Nephron progenitor cell (in vitro differentiated cells): ENCODE measurements around the gene MCM6.

Experiments
- DNase-seq: peaks from one replicate; pipeline ENCODE4 v3.0.0; 2021
- H3K27ac Mint-ChIP-seq: 2 replicates; pipeline ENCODE4 v1.8.0; 2021; ENCODE audit warnings: mild to moderate bottlenecking, moderate library complexity, mixed read lengths
- H3K27me3 Mint-ChIP-seq: 2 replicates; pipeline ENCODE4 v1.8.0; 2021; ENCODE audit warnings: mild to moderate bottlenecking, low read depth, mixed read lengths; ENCODE audit not compliant: poor library complexity
- H3K36me3 Mint-ChIP-seq: 2 replicates; pipeline ENCODE4 v1.8.0; 2021; ENCODE audit warnings: low read depth, mixed read lengths
- H3K4me1 Mint-ChIP-seq: 2 replicates; pipeline ENCODE4 v1.8.0; 2021; ENCODE audit warnings: mixed read lengths
- H3K4me3 Mint-ChIP-seq: 2 replicates; pipeline ENCODE4 v1.8.0; 2021; ENCODE audit warnings: mild to moderate bottlenecking, moderate library complexity, mixed read lengths
- H3K9me3 Mint-ChIP-seq: 2 replicates; pipeline ENCODE4 v1.8.0; 2021; ENCODE audit warnings: mild to moderate bottlenecking, moderate library complexity, mixed read lengths
- TF ChIP-seq, protein P1 (sequence below): fragments of 200-600 bp; sonication (generic); IDR thresholded peaks from 2 replicates; pipeline ENCODE4 v1.5.0; 2021; ENCODE audit warnings: antibody characterized with exemption

MCM6 gene

DNA sequence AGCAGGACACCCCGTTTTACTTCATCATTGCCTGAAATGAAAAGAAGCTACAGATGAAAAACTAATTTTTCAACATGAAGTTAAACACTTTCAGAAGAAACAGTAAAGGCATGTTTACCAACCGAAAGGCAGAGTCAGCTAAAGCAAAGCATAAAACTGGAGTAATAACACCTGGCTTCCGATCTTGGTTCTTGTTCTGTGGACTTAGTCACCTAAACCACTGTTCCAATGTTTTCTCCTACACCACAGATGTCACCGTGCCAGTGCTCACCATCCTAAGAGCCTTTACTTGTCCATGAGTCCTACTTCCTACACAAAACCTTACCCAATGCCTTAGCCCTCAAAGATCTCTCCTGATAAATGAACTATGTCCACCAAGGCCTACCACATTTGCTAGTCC, 13.5 kb downstream of the MCM6 start:
- no peak for DNase-seq
- no peaks in the 10 kb centered on the region for H3K4me1 Mint-ChIP-seq
- peaks cover 2% of the 10 kb centered on the region for H3K27me3 Mint-ChIP-seq
- no peaks in the 10 kb centered on the region for H3K9me3 Mint-ChIP-seq
- no peak overlapping the region for H3K4me3 Mint-ChIP-seq
- TF ChIP-seq, protein P1, sequence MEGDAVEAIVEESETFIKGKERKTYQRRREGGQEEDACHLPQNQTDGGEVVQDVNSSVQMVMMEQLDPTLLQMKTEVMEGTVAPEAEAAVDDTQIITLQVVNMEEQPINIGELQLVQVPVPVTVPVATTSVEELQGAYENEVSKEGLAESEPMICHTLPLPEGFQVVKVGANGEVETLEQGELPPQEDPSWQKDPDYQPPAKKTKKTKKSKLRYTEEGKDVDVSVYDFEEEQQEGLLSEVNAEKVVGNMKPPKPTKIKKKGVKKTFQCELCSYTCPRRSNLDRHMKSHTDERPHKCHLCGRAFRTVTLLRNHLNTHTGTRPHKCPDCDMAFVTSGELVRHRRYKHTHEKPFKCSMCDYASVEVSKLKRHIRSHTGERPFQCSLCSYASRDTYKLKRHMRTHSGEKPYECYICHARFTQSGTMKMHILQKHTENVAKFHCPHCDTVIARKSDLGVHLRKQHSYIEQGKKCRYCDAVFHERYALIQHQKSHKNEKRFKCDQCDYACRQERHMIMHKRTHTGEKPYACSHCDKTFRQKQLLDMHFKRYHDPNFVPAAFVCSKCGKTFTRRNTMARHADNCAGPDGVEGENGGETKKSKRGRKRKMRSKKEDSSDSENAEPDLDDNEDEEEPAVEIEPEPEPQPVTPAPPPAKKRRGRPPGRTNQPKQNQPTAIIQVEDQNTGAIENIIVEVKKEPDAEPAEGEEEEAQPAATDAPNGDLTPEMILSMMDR: no peak
- no peak overlapping the region for H3K27ac Mint-ChIP-seq
- H3K36me3 Mint-ChIP-seq: peaks cover 81% of the 10 kb centered on the region

DNA sequence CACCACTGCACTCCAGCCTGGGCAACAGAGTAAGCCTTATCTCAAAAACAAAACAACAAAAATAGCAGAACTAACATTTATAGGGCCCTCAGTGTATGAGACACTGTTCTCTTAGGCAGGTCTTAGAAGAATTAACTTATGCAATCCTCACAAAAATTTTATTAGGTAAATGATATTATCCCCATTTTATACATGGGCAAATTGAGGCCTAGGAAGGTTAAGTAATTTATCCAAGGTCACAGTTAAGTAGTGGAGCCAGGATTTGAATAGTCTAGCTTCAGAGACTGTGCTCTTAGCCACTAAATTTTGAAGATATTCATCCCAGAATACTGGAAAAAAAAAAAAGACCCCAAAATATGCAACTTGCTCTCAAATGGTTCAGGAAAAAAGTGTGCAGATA, 22.8 kb downstream of the MCM6 start:
- no peaks in the 10 kb centered on the region for H3K9me3 Mint-ChIP-seq
- H3K4me3 Mint-ChIP-seq: no peak overlapping the region
- peaks cover 5% of the 10 kb centered on the region for H3K4me1 Mint-ChIP-seq
- DNase-seq: no peak
- no peaks in the 10 kb centered on the region for H3K27me3 Mint-ChIP-seq
- TF ChIP-seq, protein P1: no peak
- no peak overlapping the region for H3K27ac Mint-ChIP-seq
- peaks cover 66% of the 10 kb centered on the region for H3K36me3 Mint-ChIP-seq

DNA sequence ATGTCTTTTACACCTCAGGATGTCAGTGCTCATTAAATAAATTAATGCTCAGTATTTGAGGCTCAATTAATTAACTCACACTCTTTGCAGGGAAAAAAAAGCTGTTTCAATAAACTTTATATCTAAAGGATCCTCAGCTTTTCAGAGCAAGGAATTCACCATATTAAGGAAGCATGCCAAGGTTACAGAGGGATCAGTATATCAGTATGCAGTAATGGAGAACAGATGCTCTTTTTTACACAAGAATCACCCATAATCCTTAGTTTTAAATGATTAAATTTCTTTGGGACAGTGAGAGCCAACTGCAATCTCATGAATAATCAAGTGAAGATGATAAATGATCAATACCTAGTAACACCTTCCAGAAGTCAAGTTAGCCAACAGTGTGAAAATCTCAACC, 24.4 kb downstream of the MCM6 start:
- Mint-ChIP-seq H3K27ac (peak overlapping the region; percentile 42), H3K9me3 (no peaks in the 10 kb centered on the region), H3K27me3 (no peaks in the 10 kb centered on the region), H3K4me1 (peaks cover 5% of the 10 kb centered on the region), H3K36me3 (peaks cover 64% of the 10 kb centered on the region), H3K4me3 (no peak overlapping the region)
- DNase-seq: no peak
- TF ChIP-seq, protein P1: no peak

DNA sequence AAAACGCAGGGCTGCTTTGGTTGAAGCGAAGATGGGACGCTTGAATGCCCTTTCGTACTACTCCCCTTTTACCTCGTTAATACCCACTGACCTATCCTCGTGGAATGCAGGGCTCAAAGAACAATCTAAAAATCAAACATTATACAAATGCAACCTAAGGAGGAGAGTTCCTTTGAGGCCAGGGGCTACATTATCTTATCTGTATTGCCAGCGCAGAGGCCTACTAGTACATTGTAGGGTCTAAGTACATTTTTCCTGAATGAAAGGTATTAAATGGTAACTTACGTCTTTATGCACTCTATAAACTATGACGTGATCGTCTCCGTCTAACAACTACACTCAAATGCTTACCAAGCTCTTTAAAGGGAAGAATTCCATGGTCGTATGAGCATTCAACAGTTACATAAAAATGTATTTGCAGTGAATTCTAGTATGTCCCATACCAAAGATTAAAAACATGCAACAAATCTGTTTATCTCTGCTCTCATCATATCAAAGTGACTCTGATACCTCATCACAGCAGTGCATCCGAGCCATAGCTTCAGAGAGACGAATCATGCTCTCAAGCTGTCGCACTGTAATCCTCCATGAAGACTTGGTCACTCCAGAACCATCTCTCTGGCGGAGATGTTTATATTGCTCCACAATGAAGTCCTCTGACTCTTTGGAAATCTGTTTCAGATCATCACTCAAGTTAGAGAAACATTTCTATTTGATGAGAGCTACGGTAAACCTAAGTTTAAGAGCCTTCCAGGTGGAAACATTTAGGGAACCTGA, 25.2 kb downstream of the MCM6 start:
- H3K27ac Mint-ChIP-seq: peak overlapping the region; percentile 88
- peaks cover 5% of the 10 kb centered on the region for H3K4me1 Mint-ChIP-seq
- H3K27me3 Mint-ChIP-seq: no peaks in the 10 kb centered on the region
- no peak overlapping the region for H3K4me3 Mint-ChIP-seq
- no peak for DNase-seq
- H3K36me3 Mint-ChIP-seq: peaks cover 65% of the 10 kb centered on the region
- TF ChIP-seq, protein P1: no peak
- no peaks in the 10 kb centered on the region for H3K9me3 Mint-ChIP-seq

DNA sequence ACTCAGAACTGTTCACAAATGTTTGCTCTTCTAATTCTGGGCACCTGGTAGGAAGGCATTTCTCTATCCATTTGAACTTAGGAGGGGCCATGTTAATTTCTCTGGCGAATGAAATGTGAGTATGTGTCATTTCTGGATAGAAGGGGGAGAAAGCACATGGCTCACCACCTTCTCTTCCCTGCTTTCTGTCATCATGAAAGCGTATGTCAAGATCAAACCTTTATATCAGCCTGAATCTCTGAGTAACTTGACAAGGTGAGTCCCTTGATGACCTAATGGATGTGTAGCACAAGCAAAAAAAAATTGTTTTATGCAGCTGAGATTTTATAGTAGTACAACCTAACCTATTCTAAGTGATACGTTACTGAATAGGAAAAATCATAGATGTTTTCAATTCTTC, 27.2 kb downstream of the MCM6 start:
- H3K4me1 Mint-ChIP-seq: peaks cover 5% of the 10 kb centered on the region
- DNase-seq: no peak
- TF ChIP-seq, protein P1: no peak
- no peaks in the 10 kb centered on the region for H3K27me3 Mint-ChIP-seq
- H3K4me3 Mint-ChIP-seq: no peak overlapping the region
- H3K27ac Mint-ChIP-seq: no peak overlapping the region
- H3K36me3 Mint-ChIP-seq: peaks cover 73% of the 10 kb centered on the region
- H3K9me3 Mint-ChIP-seq: no peaks in the 10 kb centered on the region

DNA sequence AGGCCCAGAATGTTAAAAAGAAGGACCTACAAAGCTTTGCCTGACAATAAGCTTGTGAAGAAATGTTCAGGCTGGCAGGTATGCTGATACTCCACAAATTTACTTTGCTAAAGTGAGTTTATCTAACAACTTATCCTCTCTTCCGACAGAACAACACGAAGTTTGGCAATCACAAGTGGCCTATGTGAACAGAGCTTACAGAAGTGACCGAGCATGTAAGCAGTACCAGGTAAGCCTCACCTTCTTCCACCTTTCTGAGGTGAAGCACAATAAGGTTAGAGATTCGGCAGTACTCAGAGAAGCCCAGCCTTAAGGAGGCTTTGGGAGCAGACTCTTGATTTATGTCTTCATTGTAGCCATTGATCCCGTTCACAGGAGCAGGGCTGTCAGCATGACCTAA, 30.2 kb downstream of the MCM6 start:
- H3K9me3 Mint-ChIP-seq: no peaks in the 10 kb centered on the region
- TF ChIP-seq, protein P1: no peak
- H3K27ac Mint-ChIP-seq: peak overlapping the region; percentile 62
- H3K27me3 Mint-ChIP-seq: no peaks in the 10 kb centered on the region
- H3K4me3 Mint-ChIP-seq: no peak overlapping the region
- peaks cover 16% of the 10 kb centered on the region for H3K4me1 Mint-ChIP-seq
- peaks cover 78% of the 10 kb centered on the region for H3K36me3 Mint-ChIP-seq
- no peak for DNase-seq
